Effector memory CD4-positive, alpha-beta T cell (primary cell): ENCODE results near the gene ANAPC15.
A peak's percentile ranks its signal among the peaks of the same experiment; 100 is the strongest.

ENCODE experiments used
- DNase-seq, 3 donors: peaks; one replicate each; pipeline ENCODE4 v3.0.0-alpha.2; 2020
- H3K27ac ChIP-seq: 2 replicates; pipeline ENCODE4 v1.7.0; 2013; ENCODE audit warnings: mild to moderate bottlenecking, low read length, moderate library complexity; ENCODE audit not compliant: insufficient read depth, poor library complexity, severe bottlenecking
- H3K27me3 ChIP-seq: replicated peaks from 2 replicates; pipeline ENCODE4 v1.7.0; 2013; ENCODE audit warnings: mild to moderate bottlenecking, low read length; ENCODE audit not compliant: insufficient read depth, control insufficient read depth, poor library complexity, severe bottlenecking
- H3K36me3 ChIP-seq: 2 replicates; pipeline ENCODE4 v1.7.0; 2013; ENCODE audit warnings: mild to moderate bottlenecking, low read length, moderate library complexity; ENCODE audit not compliant: control insufficient read depth, insufficient read depth
- H3K4me1 ChIP-seq: 2 replicates; pipeline ENCODE4 v1.7.0; 2013; ENCODE audit warnings: low read length, mild to moderate bottlenecking; ENCODE audit not compliant: control insufficient read depth, insufficient read depth, poor library complexity, severe bottlenecking
- H3K4me3 ChIP-seq: 2 replicates; pipeline ENCODE4 v1.7.0; 2013; ENCODE audit warnings: low read length, low read depth, mild to moderate bottlenecking; ENCODE audit not compliant: insufficient read depth, poor library complexity, severe bottlenecking
- H3K9me3 ChIP-seq: 2 replicates; pipeline ENCODE4 v1.7.0; 2013; ENCODE audit warnings: mild to moderate bottlenecking, low read length, moderate library complexity; ENCODE audit not compliant: control insufficient read depth

The ANAPC15 gene

GRCh38 chr11:72088076-72088808, 24.3 kb downstream of the ANAPC15 start:
- no peaks in the 10 kb centered on the region for H3K4me1 ChIP-seq
- DNase-seq: no peak
- no peaks in the 10 kb centered on the region for H3K9me3 ChIP-seq
- no peaks in the 10 kb centered on the region for H3K27me3 ChIP-seq
- no peaks in the 10 kb centered on the region for H3K36me3 ChIP-seq
- H3K4me3 ChIP-seq: no peak overlapping the region
- H3K27ac ChIP-seq: no peak overlapping the region

DNA sequence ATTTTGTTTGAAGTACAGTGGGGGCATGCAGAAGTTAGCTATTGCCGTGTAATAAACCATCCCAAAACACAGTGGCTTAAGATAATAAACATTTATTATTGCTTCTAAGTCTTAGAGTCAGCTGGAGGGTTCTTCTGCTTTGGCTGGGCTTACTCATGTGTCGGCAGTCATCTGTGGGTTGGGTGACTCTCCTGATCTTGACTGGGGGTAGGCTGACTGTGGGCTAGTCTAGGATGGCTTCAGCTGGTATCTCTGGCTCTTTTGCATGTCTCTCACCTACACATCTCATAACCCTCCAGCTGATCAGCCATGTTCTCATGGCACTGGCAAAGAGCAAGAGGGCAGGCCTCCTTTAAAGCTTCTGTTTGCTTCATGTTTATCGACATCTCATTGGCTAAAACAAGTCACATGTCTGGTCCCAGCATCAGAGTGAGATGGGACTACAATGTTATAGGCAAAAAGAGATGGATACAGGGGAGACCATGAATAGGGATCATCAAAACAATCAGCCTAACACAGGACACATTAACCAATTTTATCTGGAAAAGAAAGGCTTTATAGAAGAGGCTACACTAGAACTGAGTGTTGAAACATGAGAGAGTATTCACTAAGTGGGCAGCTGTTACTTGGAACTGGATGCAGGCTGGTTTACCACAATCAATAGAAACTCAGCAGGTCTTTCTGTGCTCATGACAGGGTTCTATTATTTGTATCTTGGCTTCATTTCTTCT, 26.7 kb downstream of the ANAPC15 start:
- Histone ChIP-seq H3K9me3 (no peaks in the 10 kb centered on the region), H3K27me3 (no peaks in the 10 kb centered on the region), H3K36me3 (no peaks in the 10 kb centered on the region), H3K27ac (no peak overlapping the region), H3K4me3 (no peak overlapping the region), H3K4me1 (peaks cover 5% of the 10 kb centered on the region)
- no peak for DNase-seq

- H3K4me1 ChIP-seq: peaks cover 6% of the 10 kb centered on the region
Observed at GRCh38 chr11:72084965-72085364, 27.5 kb downstream of the ANAPC15 start.

DNA sequence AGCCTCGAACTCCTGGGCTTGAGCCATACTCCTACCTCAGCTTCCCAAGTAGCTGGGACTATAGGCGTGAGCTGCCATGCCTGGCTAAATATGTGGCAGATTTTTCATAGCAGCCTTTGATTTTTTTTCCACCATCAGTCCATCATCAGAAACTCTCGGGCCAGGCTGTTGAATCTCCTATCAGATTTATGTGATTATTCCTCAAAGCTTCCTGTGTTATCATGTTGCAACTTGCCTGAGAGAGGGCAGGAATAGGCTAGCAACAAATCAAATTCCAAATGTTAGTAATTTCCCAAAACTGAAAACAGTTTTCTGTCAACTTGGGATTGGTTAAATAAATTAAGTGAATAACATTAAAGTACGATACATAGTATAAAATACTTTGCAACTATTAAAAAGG, 28.4 kb downstream of the ANAPC15 start:
- no peak for DNase-seq
- Histone ChIP-seq H3K9me3 (no peaks in the 10 kb centered on the region), H3K27me3 (no peaks in the 10 kb centered on the region), H3K27ac (no peak overlapping the region), H3K4me1 (peaks cover 6% of the 10 kb centered on the region), H3K4me3 (no peak overlapping the region), H3K36me3 (no peaks in the 10 kb centered on the region)

More at GRCh38 chr11:72084965-72085364, 27.5 kb downstream of the ANAPC15 start:
- no peaks in the 10 kb centered on the region for H3K9me3 ChIP-seq
- no peak for DNase-seq
- H3K36me3 ChIP-seq: no peaks in the 10 kb centered on the region
- H3K27me3 ChIP-seq: no peaks in the 10 kb centered on the region
- H3K27ac ChIP-seq: no peak overlapping the region
- no peak overlapping the region for H3K4me3 ChIP-seq

DNA sequence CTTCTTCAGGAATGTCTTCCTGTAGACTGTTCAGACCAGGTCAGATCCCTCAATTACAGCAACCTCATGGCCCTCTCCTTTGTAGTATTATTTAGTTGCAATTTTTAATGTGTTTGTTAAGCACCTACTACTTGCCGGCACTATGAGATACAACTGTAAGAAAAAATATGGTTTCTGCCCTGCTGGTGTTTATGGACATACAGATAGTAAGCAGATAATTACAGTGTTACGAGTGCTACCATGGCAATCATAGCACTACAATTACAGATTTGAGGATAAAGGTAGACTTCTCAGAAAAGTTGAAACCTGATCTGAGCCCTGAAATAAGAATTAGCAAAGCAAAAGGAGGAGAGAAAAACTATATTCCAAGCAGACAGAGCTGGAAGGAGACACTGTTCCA, 29.1 kb downstream of the ANAPC15 start:
- H3K4me1 ChIP-seq: peaks cover 11% of the 10 kb centered on the region
- H3K27me3 ChIP-seq: no peaks in the 10 kb centered on the region
- DNase-seq: no peak
- H3K27ac ChIP-seq: no peak overlapping the region
- H3K4me3 ChIP-seq: no peak overlapping the region
- no peaks in the 10 kb centered on the region for H3K9me3 ChIP-seq
- no peaks in the 10 kb centered on the region for H3K36me3 ChIP-seq

DNA sequence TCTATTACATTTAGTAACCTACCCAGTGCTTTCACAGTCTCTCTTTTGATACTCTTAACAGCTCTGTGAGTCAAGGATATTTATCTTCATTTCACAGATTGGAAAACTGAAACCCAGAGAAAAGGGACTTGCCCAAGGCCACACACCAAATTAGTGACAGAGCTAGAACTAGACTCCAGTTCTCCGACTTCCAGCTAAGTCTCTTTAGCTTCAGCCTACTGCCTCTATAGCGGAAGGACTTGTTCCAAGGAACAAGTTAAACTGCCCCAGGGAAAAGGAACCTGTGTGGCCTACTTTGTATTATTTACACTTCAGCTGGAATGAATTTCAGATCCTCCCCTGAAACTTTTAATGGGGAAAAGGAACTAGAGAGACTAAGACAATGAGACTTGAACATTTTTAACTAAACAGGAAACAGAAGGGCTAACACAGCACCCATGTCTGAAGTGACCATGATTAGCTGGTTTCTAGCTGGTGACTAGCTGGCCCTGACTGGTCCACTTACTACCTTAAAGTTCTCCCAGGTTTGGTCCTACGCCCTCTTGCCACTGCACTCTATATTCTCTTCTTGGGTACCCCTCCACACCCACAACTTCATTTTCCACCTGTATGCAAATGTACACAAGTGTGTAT, 30.6 kb downstream of the ANAPC15 start:
- Histone ChIP-seq H3K27ac (no peak overlapping the region), H3K36me3 (no peaks in the 10 kb centered on the region), H3K27me3 (no peaks in the 10 kb centered on the region), H3K4me1 (peaks cover 11% of the 10 kb centered on the region), H3K4me3 (no peak overlapping the region), H3K9me3 (no peaks in the 10 kb centered on the region)
- DNase-seq: no peak

DNA sequence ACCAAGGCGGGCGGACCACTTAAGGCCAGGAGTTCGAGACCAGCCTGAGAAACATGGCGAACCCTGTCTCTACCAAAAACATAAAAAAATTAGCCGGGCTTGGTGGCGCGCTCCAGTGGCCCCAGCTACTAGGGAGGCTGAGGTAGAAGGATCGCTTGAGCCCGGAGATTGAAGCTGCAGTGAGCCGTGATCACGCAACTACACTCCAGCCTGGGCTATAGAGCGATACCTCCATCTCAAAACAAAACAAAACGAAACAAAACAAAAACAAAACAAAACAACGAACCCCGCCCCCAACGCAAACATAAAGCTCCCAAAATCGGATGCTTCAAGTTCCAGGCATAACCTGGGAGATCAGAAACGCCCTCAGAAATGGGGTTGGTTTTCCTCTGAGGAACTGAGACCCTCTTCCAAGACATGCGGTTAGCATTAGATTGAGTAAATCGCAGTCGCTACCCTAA, 31.3 kb downstream of the ANAPC15 start:
- Histone ChIP-seq H3K27ac (peak overlapping the region; percentile 82), H3K4me3 (peak overlapping the region; percentile 32), H3K9me3 (no peaks in the 10 kb centered on the region), H3K36me3 (no peaks in the 10 kb centered on the region), H3K27me3 (no peaks in the 10 kb centered on the region), H3K4me1 (peaks cover 11% of the 10 kb centered on the region)
- no peak for DNase-seq

DNA sequence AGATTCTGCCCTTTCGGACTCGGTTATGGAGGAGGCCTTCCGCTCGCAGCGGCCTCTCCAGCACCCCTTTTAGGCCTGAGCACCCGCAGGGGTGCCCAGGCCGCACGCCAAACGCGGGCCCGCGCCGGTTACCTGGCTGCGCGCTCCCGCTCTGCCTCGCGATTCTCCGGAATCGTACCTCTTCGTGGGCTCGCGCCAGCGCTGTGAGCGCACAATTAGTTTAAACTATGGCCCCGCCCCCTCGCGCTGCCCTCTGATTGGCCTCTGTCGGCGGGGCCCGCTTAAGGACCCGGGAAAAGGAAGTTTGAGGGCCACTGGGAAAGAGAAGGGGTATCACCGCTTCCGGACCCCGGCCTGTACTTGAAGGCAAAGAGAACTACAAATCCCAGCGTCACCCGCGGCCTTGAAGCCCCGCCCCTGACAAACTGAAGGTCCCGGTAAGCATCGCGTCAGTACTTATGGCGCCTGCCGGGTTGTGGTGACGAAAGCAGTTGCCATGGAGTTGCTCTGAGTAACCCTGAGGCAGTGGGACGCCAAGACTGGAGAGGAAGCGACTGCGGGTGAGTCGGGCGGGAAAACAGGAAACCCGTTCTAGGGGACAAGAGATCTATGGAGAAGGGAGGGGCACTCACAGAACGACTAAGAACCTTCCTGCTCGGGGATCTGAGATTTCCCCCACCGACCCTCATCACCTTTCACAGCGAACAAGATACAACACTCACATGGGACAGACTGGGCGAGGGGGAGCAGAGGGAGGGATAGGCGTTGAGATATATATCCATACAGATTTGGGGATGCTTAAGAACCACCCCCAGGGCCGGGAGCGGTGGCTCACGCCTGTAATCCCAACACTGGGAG, 31.9 kb downstream of the ANAPC15 start, which contains the start of the genes LRRC51 and NUMA1:
Gene LRRC51 (plus strand): TSS at position 525 of the 858 bp plus-strand sequence. CDS start 8,234 bp downstream, outside the sequence.
Gene NUMA1 (minus strand): TSS at position 217 of the 858 bp plus-strand sequence. CDS start 44,599 bp downstream, outside the sequence.
- Histone ChIP-seq H3K27ac (peak within 1 kb of the TSS; percentile 82), H3K4me1 (peaks cover 11% of the 10 kb centered on the region), H3K4me3 (peak within 1 kb of the TSS; percentile 66), H3K9me3 (no peaks in the 10 kb centered on the region), H3K36me3 (peaks cover 3% of the 10 kb centered on the region), H3K27me3 (no peaks in the 10 kb centered on the region)
- peak; percentile 99 to 100 (median 99) for DNase-seq

GRCh38 chr11:72079819-72080325, 32.6 kb downstream of the ANAPC15 start:
- H3K4me1 ChIP-seq: peaks cover 11% of the 10 kb centered on the region
- H3K9me3 ChIP-seq: no peaks in the 10 kb centered on the region
- no peaks in the 10 kb centered on the region for H3K27me3 ChIP-seq
- peak overlapping the region; percentile 82 for H3K27ac ChIP-seq
- peak in 1 of 3 donors; percentile 35 for DNase-seq
- peak overlapping the region; percentile 66 for H3K4me3 ChIP-seq
- H3K36me3 ChIP-seq: peaks cover 4% of the 10 kb centered on the region
